Measurements from ENCODE around the gene VSTM1. TPM values are rescaled to one million over a fixed set of nuclear protein-coding genes. Genes with fewer than 3 reads are reported as not detected.

The VSTM1 gene
- total and polyA plus RNA-seq, 2 of the 4 experiments (the other 2 are of a cell fraction): not detected

DNA sequence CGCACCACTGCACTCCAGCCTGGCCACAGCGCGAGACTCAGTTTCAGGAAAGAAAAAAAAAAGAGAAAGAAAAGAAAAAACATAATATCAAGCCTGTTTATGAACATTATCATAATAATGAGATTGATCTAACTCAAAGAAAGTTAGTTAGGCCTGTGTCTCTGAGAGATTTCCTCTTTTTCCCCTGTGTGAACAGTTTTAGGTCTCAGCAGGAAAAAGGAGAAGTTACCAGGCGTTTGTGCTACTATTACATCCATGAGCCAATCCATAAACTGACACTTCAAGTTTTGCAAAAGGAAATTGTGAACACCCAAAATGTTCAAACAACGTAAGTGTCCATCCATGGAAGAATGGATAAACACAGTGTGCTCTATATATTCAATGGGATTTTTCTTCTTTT lies 13.6 kb upstream of the VSTM1 start:
- no peaks in the 10 kb centered on the region for H3K27me3 ChIP-seq (ENCODE audit: control insufficient read depth, insufficient read depth, low read length)
- POLR2A ChIA-PET (ENCODE audit: unreplicated experiment): no interaction called here

More for the DNA sequence above, 13.6 kb upstream of the VSTM1 start:
- intact Hi-C loops (cut with micrococcal nuclease) (no loop called here), dilution Hi-C loops (cut with HindIII; ENCODE audit: low sequenced_read_pairs, unreplicated experiment) (no loop called here), in situ Hi-C loops (cut with MboI; ENCODE audit: low sequenced_read_pairs) (no loop called here)
- TF ChIP-seq CEBPB (IDR thresholded peaks at IDR 0.05; ENCODE audit: low read depth, low read length): no peak
- no peak for TF ChIP-seq RAD21 (IDR thresholded peaks at IDR 0.05; ENCODE audit: low read length)
- no peak for TF ChIP-seq MAFK (IDR thresholded peaks at IDR 0.05; ENCODE audit: low read depth, low read length)
- TF ChIP-seq MAZ (IDR thresholded peaks at IDR 0.05; ENCODE audit: borderline replicate concordance, low read depth, low read length): no peak
- TF ChIP-seq, protein P1, sequence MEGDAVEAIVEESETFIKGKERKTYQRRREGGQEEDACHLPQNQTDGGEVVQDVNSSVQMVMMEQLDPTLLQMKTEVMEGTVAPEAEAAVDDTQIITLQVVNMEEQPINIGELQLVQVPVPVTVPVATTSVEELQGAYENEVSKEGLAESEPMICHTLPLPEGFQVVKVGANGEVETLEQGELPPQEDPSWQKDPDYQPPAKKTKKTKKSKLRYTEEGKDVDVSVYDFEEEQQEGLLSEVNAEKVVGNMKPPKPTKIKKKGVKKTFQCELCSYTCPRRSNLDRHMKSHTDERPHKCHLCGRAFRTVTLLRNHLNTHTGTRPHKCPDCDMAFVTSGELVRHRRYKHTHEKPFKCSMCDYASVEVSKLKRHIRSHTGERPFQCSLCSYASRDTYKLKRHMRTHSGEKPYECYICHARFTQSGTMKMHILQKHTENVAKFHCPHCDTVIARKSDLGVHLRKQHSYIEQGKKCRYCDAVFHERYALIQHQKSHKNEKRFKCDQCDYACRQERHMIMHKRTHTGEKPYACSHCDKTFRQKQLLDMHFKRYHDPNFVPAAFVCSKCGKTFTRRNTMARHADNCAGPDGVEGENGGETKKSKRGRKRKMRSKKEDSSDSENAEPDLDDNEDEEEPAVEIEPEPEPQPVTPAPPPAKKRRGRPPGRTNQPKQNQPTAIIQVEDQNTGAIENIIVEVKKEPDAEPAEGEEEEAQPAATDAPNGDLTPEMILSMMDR (conservative IDR thresholded peaks at IDR 0.05; ENCODE audit: low read depth, low read length): no peak
- TF ChIP-seq RFX5 (IDR thresholded peaks at IDR 0.05; ENCODE audit: low read depth, low read length): no peak
- no peak for TF ChIP-seq POLR2A (IDR thresholded peaks at IDR 0.05; ENCODE audit: low read depth, low read length)
- no peak for TF ChIP-seq MXI1 (IDR thresholded peaks at IDR 0.05; ENCODE audit: borderline replicate concordance, low read depth, low read length)
- TF ChIP-seq SMC3 (IDR thresholded peaks at IDR 0.05; ENCODE audit: low read depth, low read length): no peak
- TF ChIP-seq CHD1 (IDR thresholded peaks at IDR 0.05; ENCODE audit: low read depth, low read length): no peak
- no peak for TF ChIP-seq NFE2L2 (IDR thresholded peaks at IDR 0.05; ENCODE audit: low read depth, low read length)
- Histone ChIP-seq H4K5ac (ENCODE audit: low read depth, low read length) (no peak overlapping the region), H3K18ac (ENCODE audit: low read depth, low read length) (no peak overlapping the region), H3K4me3 (ENCODE audit: insufficient read depth, low read depth, low read length) (no peak overlapping the region), H2AK9ac (replicated peaks; ENCODE audit: low read depth, low read length, poor library complexity) (no peak overlapping the region), H3K9me1 (ENCODE audit: insufficient read depth, low read length) (no peaks in the 10 kb centered on the region), H2BK120ac (ENCODE audit: low read depth, low read length) (no peak overlapping the region), H3K56ac (ENCODE audit: extremely low read depth, insufficient read depth, low read length) (no peak overlapping the region), H3K4me1 (ENCODE audit: control insufficient read depth, insufficient read depth, low read length) (no peaks in the 10 kb centered on the region), H3K4ac (ENCODE audit: low read depth, low read length) (no peak overlapping the region), H3K36me3 (ENCODE audit: control insufficient read depth, insufficient read depth, low read length) (no peaks in the 10 kb centered on the region), H4K8ac (ENCODE audit: low read depth in 2 of 2, low read length in 2 of 2) (no peak overlapping the region), H4K91ac (ENCODE audit: insufficient read depth, low read depth, low read length) (no peak overlapping the region), H3K9me3 (ENCODE audit: control insufficient read depth, insufficient read depth, low read length) (peaks cover 6% of the 10 kb centered on the region; the same call in 1 of the 2 replicates), H2AFZ (replicated peaks; ENCODE audit: low read length, poor library complexity) (no peak overlapping the region), H3K14ac (replicated peaks; ENCODE audit: low read depth, low read length) (no peak overlapping the region), H3K23ac (ENCODE audit: low read depth, low read length) (no peak overlapping the region), H3K4me2 (ENCODE audit: low read depth, low read length) (no peak overlapping the region), H2AK5ac (ENCODE audit: low read depth, low read length) (no peak overlapping the region), H3K27ac (ENCODE audit: insufficient read depth, low read length) (no peak overlapping the region), H4K20me1 (ENCODE audit: insufficient read depth, low read length) (no peaks in the 10 kb centered on the region), H2BK20ac (ENCODE audit: low read depth, low read length) (no peak overlapping the region), H3K9ac (ENCODE audit: low read depth, low read length) (no peak overlapping the region), H2BK15ac (ENCODE audit: low read depth, low read length) (no peak overlapping the region), H2BK5ac (ENCODE audit: low read depth, low read length, poor library complexity, severe bottlenecking) (no peak overlapping the region), H3K79me1 (ENCODE audit: low read depth in 1 of 2, low read length in 2 of 2) (no peaks in the 10 kb centered on the region)
- CTCF ChIA-PET: no interaction called here
- DNase-seq (no peak), ATAC-seq (ENCODE audit: low read depth) (no peak)
- WGBS, 2 experiments (ENCODE audit: extremely low coverage in 2 of 2, insufficient read length in 1 of 2): no CpG with 5 or more reads among the region's 5 CpGs
- BruUV-seq (replicated peaks): no TSS peak
